ENCODE measurements around the gene TRAPPC3L.

The TRAPPC3L gene

DNA sequence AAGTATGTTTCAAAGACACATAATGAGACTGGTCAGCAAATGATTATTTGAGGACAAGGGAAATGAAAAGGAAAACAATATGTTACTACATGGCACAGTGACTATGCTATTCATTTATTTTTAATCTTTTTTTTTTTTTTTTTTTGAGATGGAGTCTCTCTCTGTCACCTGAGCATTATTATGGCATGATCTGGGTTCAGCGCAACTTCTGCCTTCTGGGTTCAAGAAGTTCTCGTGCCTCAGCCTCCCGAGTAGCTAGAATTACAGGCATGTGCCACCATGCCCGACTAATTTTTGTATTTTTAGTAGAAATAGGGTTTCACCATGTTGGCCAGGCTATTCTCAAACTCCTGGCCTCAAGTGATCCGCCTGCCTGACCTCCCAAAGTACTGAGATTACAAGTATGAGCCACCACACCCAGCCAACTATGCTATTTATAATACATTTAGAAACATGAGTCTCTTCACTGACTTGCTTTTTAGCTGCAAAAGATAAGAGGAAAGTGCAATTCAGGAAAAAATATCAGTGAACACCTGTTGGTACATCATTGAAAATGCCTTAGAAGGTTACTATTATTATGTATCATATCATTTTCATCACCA is 11.4 kb upstream of the TRAPPC3L start:
- no peak for DNase-seq

GRCh38 chr6:116556065-116556464 is 10.6 kb upstream of the TRAPPC3L start:
- DNase-seq = no peak

DNA sequence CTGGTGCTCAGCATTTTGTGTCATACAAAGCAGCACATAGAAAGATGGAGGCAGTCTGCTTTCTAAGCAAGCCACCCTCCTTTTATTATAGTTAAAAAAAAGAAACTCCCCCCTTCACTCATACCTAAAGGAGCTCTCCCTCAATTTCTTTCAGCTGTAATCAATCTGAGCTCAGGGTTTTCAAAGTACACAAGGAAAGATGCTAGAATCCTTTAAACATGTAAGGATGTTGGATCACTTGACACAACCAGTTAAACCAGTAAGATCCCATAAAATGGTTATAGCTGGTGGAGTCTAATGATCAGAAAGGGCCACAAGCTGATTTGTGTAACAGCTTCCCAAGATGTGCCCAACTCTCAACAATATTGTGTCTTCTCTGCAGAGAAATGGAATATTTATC is 8.0 kb upstream of the TRAPPC3L start, which contains the start of gene CALHM4:
CALHM4 (plus strand) TSS at position 301 of the 400 bp plus-strand sequence; CDS start at position 344, 43 bp downstream.
- no peak for DNase-seq

- DNase-seq = no peak
Measured at GRCh38 chr6:116550796-116551195, 5.3 kb upstream of the TRAPPC3L start.

DNA sequence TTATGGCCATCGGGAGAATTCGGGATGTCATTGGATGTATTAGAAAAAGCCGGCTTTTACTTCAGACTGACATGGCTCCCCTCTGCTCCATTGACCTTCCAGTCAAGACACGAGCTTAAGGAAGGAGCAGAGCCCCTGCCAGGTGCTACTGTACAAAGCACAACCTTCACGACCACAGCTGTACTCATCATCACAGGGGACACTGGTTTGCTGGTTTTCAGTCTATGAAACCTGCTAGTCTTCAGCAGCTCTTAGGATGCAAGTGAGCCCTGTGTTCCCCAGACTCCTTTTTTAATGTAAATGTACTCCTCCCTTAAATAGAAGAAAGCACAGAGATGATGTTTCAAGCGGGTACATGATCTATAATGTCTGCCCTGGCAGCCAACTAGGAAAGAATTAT is 1.9 kb upstream of the TRAPPC3L start:
- DNase-seq = no peak

DNA sequence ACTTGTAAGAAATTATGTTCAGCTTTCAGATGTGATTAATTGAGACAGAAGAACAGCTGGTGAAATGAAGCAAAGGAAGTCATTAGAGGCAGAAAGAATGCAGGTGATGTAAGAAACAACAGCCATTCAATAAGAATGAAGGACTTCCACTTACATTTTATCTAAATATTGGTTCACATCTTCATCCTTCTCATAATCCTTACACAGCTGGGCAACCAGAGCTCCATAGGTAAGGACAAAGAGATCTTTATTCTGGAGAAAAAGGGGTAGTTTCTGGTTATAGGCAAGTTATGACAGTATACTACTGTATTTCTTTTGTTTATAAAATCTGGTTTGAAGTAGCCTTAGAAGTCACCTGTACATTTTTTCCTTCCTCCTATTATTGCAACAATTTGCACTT is 2.3 kb downstream of the TRAPPC3L start:
- DNase-seq = no peak

DNA sequence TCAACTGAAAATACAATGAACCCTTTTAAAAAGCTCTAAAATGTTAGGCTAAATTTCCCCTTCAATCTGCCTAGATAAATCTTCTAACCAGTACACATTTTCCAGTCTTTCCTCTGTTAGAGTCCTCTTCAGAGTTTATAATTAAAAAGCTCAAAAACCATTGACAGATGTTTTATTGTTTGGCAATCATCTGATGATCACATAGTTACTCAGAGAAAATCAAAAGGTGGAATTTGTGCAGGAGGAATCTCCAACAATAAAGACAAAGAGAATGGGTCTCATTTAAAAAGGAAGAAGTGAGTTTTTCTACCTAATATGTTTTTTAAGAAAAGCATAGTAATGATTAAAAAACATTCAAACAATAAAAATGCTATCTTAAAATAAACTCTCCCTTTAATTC is 3.1 kb downstream of the TRAPPC3L start:
- no peak for DNase-seq

- peak; percentile 36 for DNase-seq
Measured at GRCh38 chr6:116536216-116536621, 9.3 kb downstream of the TRAPPC3L start.

- no peak for DNase-seq
Measured at GRCh38 chr6:116535109-116535508, 10.4 kb downstream of the TRAPPC3L start.

DNA sequence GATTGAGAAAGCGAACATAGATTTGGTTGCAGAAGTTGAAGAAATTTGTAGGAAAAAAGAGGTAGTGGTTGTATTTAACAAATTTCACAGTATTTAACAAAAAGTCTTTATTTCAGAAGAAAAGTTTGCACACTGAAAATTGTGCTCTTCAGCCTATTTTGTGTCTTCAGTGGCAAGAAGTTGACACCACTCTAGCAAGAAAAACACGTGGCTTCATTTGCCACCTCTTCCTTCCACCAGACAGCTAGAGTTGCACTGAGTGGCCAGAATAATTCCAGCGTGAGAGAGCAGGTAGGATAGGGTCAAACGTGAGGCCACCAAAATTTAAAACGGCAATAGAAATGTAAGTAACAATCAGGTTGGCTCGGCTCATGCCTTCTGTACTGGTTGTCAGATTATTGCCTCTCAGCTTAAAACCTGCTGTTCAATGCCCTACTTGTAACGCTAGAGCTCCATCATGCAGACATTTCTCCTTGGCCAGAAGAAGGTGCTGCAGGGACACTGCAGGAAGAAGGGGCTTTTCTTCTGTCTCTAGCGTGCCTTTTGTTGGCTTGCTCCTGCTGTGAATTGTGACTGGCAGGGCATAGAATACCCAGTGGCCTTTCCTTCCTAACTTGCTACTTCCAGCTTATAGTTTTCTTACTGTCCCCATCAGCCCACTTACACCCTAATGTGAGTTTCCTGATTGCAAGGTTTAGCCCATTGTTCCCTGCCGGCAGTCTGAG is 12.1 kb downstream of the TRAPPC3L start:
- DNase-seq = no peak

- DNase-seq = peak; percentile 57
Measured at GRCh38 chr6:116531675-116532570, 13.6 kb downstream of the TRAPPC3L start.

DNA sequence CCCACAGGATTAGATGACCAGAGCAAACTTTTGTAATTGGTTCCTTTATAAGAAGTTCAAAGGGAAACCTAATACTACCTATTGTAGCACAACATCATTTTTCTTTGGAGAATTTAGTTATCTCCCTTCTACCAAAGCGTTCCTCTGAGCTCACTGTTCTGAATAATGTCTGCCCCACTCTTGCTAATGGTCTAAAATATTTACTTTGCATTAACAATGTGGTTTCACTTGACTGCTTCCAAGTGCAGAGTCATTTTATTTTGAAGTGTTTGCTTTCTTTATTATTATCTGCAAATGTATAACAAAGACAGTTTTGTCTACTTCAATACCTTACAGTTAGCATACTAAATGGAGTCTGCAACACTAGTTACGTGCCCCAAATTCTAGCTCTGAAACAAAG is 15.0 kb downstream of the TRAPPC3L start:
- peak; percentile 75 for DNase-seq

GRCh38 chr6:116529466-116530290 is 15.8 kb downstream of the TRAPPC3L start:
- DNase-seq = no peak

DNA sequence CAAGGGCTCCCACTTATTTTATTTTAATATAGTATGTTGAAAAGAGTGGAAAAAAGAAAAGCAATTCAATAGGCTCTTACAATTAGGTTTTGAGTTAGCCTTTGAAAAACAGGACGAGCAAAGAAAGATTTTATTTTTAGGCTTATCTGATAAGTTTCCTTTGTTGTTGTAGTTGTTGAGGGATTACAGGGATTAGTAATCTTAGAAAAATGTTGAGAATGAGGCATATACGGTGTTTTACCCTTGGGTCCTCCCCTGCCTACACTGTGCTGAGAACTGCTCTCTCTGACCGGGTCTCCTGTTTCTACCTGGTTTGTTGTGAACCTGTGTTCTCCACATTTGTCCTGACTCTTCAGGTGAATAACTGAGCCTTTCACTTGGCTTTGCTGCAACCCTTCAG is 16.7 kb downstream of the TRAPPC3L start:
- DNase-seq = no peak

DNA sequence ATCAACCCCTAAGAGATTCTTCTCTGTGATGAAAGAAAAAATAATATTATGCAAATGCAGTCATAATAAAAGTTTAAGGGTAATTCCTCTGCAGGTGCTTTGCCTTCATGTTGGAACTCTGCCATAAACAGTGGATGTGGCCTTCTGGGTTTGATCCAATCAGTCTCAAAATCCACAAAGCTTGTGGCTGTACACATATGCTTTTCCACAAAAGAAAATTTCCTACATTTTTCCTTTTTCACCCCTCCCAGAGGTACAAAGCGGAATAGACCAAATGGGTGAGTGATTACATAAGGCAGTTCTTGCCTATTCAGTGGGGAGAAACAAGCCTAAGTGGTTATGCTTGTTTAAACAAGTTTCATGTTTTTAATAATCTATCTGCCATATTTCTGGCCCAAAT is 17.4 kb downstream of the TRAPPC3L start:
- DNase-seq = no peak

- no peak for DNase-seq
Measured at GRCh38 chr6:116524236-116524635, 21.2 kb downstream of the TRAPPC3L start.

DNA sequence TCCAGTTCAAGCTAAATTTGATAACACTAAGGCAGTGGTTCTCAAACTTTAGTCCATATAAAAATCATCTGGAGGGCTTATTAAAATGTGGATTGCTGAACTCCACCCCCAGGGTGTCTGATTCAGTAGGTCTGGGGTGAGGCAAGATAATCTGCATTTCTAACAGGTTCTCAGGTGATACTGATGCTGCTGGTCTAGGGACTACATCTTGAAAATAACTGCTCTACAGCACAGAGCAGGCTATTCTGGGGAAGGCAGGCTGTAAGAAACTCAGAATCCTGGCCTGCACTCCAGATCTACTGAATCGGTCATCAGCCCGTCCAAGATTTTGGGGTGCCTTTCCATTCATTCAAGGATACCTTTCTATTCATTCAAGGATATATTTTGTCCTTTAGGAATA is 22.6 kb downstream of the TRAPPC3L start:
- no peak for DNase-seq

DNA sequence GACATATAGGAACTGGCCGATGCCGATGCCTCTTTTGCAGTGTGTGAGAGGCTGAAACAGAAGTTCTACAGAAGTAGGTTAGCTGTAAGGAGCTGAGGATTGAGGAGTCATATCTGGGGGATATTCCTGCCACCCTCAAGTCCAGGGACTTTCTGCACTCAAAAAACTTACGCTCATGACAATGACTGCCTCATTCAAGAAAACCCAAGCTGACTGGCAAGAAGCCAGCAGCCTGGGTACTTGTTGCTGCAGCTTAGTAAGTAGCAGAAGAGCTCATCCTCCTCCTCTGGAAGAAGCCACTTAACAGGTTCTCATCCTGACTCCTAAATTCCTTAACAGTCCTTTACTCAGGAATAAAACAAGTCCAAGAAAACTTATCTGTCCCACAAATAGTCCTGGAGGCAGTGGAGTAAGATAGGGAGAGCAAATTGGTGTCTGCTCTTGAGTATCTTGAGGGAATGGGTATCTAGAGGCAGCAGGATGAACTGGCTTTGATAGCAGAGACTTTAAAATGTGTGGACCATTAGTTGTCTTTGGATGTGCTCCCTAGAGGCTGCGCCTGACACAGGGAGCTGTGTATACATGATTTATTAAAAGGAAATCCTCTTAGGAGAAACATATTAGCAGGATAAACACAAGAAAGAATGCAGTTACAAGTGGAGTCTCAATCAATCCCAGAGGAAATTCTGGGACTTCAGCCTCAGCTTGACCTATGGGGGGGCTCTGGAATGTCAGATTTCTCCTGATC is 26.7 kb downstream of the TRAPPC3L start:
- no peak for DNase-seq

DNA sequence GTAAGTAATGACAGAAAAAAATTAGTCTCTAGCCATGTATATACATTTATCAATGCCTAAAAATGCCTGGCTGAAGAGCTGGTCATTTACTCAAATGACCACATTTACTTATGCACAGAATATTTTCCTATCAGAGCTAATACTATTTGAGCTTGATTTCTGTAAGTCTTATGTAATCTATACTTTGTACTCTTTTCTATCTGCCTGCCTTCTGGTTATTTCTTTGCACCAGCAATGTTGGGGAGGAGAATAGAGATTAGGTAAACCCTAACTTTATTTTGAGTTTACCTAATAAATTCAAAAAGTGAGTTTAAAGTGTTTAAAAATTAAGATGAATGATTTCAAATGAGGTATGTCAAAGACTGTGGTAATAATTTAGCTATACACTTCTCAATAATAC is 30.3 kb downstream of the TRAPPC3L start:
- DNase-seq = no peak

DNA sequence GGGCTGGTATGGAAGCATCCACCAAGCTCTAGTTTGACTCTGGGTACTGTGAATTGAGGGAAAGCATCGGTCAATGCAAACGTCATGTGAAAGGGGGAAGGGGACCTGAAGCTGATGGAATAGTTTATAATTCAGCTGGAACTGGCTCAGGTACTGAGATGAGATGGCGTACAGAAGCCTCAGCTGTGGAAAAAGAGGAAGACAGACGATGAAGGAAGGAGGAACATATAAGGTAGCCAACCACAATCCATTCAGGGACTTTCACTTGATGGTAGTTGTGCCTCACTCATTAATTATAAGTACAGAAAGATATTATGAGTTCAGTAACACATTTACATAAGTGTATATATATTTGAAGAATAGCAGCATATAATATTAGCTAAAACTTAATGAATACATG is 31.4 kb downstream of the TRAPPC3L start:
- DNase-seq = no peak

- no peak for DNase-seq
Measured at GRCh38 chr6:116513224-116513875, 32.1 kb downstream of the TRAPPC3L start.

Data from SHP77 treated with DMSO at 0.1 percent for 48 hours (cell line).